ENCODE measurements around the gene ACTN3. TPM values are rescaled to one million over a fixed set of nuclear protein-coding genes. Genes with fewer than 3 reads are reported as not detected.

Gene ACTN3
- 1 to 10 TPM in 1 of 2 donors, under 1 TPM in 1; 0.58 to 3.0 TPM for total RNA-seq

DNA sequence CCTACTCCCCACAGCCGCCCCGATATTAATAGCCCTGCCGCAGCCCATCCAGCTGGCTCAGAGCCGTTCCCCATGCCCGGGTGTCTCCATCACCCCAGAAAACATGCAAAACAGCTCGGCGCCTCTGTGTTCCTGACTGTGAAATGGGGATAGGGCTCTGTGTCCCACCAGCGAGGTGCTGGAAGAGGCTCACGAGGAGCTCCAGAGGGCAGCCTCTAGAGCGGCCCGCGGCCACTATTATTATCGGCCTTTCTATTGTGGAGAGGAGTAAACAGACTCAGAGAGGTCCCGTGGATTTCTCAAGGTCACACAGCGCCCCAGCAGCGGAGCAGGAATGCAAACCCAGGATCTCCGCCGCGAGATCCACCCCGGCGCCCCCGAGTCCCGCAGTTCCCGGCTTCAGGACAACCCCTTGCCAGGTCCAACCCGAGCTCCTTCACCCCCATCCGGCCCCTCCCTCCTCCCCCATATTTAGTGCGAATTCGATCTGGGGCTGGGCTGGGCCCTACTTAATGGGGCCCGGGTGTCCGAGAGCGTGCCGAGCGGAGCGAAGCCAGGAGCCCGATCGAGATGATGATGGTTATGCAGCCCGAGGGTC, at the start of gene ACTN3:
TSS of gene ACTN3 (plus strand) at position 536 of the 598 bp plus-strand sequence. CDS start at position 571, 35 bp downstream.
- Mint-ChIP-seq H3K4me1 (peaks cover 30% of the 10 kb centered on the region), H3K36me3 (ENCODE audit: low read depth) (peaks cover 22% of the 10 kb centered on the region), H3K27me3 (no peaks in the 10 kb centered on the region), H3K9me3 (no peaks in the 10 kb centered on the region), H3K4me3 (peak within 1 kb of the TSS; percentile 95), H3K27ac (peak within 1 kb of the TSS; percentile 81)
- ATAC-seq (replicated peaks), result peak; percentile 11

DNA sequence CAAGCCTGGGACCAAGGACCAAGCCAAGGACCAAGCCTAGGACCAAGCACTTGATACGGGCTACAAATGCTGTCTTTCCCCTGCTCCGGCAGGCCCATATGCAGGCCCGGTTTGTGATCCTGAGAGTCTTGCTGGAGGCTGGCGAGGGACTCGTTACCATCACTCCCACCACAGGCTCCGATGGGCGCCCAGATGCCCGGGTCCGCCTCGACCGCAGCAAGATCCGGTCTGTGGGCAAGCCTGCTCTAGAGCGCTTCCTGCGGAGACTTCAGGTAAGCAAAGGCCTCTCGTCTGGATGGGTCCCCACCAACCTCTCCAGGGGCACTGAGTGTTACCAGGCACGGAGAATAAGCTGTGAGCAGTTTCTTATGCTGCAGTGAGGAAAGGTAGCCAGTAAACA, 49.5 kb upstream of the ACTN3 start:
- peaks cover 61% of the 10 kb centered on the region for H3K36me3 Mint-ChIP-seq (ENCODE audit: low read depth)
- H3K9me3 Mint-ChIP-seq, result no peaks in the 10 kb centered on the region
- no peak for ATAC-seq (replicated peaks)
- H3K4me3 Mint-ChIP-seq, result no peak overlapping the region
- no peak overlapping the region for H3K27ac Mint-ChIP-seq
- H3K27me3 Mint-ChIP-seq, result no peaks in the 10 kb centered on the region
- no peaks in the 10 kb centered on the region for H3K4me1 Mint-ChIP-seq

DNA sequence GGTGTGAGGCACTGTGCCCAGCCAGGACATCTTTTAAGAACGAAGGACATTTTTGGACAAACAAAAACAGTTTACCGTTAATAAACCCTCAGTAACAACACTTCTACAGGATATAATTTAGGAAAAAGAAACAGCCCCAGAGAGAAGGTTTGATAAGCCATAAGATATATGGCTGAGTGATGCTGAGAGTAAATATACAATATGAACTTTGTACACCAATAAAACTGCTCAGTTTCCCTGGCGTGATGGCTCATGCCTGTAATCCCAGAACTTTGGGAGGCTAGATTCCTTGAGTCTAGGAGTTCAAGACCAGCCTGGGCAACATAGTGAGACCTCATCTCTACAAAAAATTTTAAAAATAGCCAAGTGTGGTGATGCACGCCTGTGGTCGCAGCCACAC, 48.2 kb upstream of the ACTN3 start:
- Mint-ChIP-seq H3K9me3 (no peaks in the 10 kb centered on the region), H3K4me1 (no peaks in the 10 kb centered on the region), H3K36me3 (ENCODE audit: low read depth) (peaks cover 58% of the 10 kb centered on the region), H3K27ac (no peak overlapping the region), H3K27me3 (no peaks in the 10 kb centered on the region), H3K4me3 (no peak overlapping the region)
- no peak for ATAC-seq (replicated peaks)

DNA sequence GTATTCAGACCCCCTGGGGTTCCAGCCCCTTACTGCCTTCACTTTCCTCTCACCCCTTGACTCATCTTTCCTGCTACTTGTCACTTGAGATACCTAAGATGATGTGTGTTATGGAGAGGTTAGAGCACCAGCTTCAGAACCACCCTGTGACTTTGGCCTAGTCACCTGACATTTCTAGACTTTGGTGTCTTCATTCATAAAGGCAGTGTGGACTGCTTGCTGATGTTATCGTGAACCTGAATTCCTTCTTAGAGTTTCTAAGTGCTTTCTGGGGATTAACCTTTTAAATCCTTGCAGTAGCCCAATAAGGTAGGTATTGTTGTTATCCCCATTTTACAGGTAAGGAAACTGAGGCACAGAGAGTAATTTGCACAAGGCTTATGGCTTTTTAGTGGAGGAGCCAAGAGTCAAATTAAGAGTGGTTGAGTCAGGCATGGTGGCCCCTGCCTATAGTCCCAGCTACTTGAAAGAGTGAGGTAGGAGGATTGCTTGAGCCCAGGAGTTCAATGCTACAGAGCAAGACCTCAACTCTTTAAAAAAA, 41.4 kb upstream of the ACTN3 start:
- Mint-ChIP-seq H3K36me3 (ENCODE audit: low read depth) (peaks cover 55% of the 10 kb centered on the region), H3K4me1 (no peaks in the 10 kb centered on the region), H3K27ac (no peak overlapping the region), H3K27me3 (no peaks in the 10 kb centered on the region), H3K9me3 (no peaks in the 10 kb centered on the region), H3K4me3 (no peak overlapping the region)
- no peak for ATAC-seq (replicated peaks)

DNA sequence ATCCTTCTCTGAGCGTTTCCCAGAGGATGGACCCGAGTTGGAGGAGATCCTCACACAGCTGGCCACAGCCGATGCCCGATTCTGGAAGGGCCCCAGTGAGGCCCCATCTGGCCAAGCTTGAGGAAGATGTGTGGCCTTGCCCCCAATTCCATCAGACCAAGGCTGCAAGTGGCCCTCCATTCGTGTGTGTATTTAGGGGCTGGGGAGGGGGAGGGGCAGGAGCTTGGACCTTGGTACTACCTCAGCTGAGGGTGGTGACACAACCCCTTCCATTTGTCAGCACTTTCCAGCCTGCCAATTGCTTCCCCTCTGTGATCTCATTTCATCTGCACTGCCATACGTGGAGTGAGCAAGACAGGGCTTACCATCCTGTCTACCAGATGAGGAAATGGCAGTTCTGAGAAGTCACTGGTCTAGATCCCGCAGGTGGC, 37.6 kb upstream of the ACTN3 start:
- no peaks in the 10 kb centered on the region for H3K4me1 Mint-ChIP-seq
- no peaks in the 10 kb centered on the region for H3K27me3 Mint-ChIP-seq
- peak; percentile 33 for ATAC-seq (replicated peaks)
- H3K27ac Mint-ChIP-seq, result no peak overlapping the region
- H3K36me3 Mint-ChIP-seq (ENCODE audit: low read depth), result peaks cover 36% of the 10 kb centered on the region
- H3K9me3 Mint-ChIP-seq, result no peaks in the 10 kb centered on the region
- H3K4me3 Mint-ChIP-seq, result no peak overlapping the region

DNA sequence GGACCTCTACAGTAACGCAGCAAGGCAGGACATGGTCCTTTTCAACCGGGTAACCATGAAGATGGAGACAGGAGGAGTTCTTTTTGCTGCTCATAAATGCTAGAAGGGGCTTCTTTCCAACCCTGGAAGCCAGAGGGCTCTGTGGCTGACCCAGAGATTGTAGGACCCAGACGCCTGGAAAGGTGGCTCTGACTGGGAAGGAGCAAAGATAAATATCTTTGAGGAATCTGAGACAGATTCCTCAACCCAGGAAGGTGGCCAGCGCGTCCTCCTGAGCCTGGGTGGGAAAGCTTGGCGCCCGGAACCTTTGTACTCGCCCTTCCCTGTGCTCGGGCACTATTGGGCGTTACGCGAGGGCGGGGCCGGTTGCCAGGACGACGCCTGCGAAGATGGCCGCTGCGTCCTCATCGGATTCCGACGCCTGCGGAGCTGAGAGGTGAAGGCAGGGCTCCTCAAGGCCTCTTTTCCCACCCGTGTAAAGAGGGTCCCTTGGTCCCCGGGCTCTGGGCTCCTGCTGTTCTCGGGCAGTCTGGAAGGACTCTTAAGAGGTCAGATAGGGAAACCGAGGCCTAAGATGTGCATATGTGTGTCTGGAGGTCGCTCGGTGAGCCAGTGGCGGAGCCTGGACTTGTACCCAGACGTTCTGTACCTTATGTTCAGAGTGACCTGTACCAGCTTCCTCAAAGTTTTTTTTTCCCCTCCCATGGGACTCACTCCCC, 36.3 kb upstream of the ACTN3 start, which contains the start of gene BBS1:
TSS of gene BBS1 (plus strand) at position 365 of the 719 bp plus-strand sequence. CDS start at position 390, 25 bp downstream.
- peak; percentile 98 for ATAC-seq (replicated peaks)
- Mint-ChIP-seq H3K27me3 (no peaks in the 10 kb centered on the region), H3K4me3 (peak within 1 kb of the TSS; percentile 91), H3K27ac (peak within 1 kb of the TSS; percentile 79), H3K4me1 (no peaks in the 10 kb centered on the region), H3K9me3 (no peaks in the 10 kb centered on the region), H3K36me3 (ENCODE audit: low read depth) (peaks cover 28% of the 10 kb centered on the region)

DNA sequence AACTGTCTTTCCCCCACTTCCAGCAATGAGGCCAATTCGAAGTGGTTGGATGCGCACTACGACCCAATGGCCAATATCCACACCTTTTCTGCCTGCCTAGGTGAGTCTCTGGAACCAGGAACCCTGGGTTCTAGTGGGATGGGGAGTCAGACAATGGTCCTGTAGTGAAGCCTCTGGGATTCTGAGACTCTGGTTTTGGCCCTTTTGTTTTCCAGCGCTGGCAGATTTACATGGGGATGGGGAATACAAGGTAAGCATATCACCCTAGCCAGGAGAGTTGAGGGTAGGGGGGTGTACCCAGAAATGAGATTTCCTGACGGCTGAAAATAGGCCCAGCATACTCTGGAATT, 35.7 kb upstream of the ACTN3 start:
- no peaks in the 10 kb centered on the region for H3K9me3 Mint-ChIP-seq
- H3K27me3 Mint-ChIP-seq, result no peaks in the 10 kb centered on the region
- no peaks in the 10 kb centered on the region for H3K4me1 Mint-ChIP-seq
- no peak for ATAC-seq (replicated peaks)
- H3K27ac Mint-ChIP-seq, result peak overlapping the region; percentile 79
- H3K4me3 Mint-ChIP-seq, result peak overlapping the region; percentile 91
- peaks cover 29% of the 10 kb centered on the region for H3K36me3 Mint-ChIP-seq (ENCODE audit: low read depth)

DNA sequence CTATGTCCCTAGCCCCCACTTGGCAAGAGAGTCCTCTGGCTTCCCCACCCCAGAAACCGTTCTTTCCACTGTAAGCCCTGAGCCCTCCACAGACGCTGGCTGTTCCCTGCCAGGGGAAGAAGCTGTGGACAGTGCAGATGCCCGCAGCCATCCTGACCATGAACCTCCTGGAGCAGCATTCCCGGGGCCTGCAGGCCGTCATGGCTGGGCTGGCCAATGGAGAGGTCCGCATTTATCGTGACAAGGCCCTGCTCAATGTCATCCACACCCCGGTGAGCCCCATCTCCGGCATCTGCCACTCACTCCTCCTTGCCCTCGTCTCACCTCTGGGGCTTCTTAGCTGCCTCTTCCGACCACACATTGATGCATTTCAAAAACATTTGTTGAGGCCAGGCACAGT, 23.1 kb upstream of the ACTN3 start:
- H3K4me1 Mint-ChIP-seq, result no peaks in the 10 kb centered on the region
- no peaks in the 10 kb centered on the region for H3K27me3 Mint-ChIP-seq
- no peaks in the 10 kb centered on the region for H3K9me3 Mint-ChIP-seq
- H3K27ac Mint-ChIP-seq, result no peak overlapping the region
- H3K4me3 Mint-ChIP-seq, result no peak overlapping the region
- no peak for ATAC-seq (replicated peaks)
- peaks cover 57% of the 10 kb centered on the region for H3K36me3 Mint-ChIP-seq (ENCODE audit: low read depth)

DNA sequence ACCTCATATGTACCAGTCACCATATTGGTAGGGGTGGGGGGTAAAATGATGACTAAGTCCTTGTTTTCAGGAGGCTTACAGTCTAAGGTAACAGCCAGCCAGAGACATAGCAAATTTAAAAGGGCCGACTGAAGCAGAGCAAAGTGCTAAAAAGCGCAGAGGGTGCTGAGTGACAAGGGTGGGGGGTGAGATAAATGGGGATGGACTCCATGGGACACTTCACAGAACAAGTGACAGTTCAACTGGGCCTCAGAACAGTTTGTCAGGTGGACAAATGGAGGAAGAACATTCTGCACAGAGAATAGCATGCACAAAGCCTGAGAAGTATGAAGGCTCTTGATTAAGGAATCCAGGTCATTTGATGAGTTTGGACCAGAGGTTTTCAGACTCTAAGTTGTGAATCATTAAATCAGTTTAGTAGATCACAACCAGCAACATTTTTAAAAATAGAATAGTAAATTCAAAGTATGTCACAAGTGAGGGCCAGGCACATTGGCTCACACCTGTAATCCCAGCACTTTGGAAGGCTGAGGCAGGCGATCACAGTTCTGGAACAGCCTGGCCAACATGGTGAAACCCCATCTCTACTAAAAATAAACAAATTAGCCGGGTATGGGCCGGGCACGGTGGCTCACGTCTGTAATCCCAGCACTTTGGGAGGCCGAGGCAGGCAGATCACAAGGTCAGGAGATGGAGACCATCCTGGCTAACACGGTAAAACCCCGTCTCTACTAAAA, 22.2 kb upstream of the ACTN3 start:
- ATAC-seq (replicated peaks), result no peak
- Mint-ChIP-seq H3K9me3 (no peaks in the 10 kb centered on the region), H3K27ac (no peak overlapping the region), H3K36me3 (ENCODE audit: low read depth) (peaks cover 60% of the 10 kb centered on the region), H3K4me1 (no peaks in the 10 kb centered on the region), H3K27me3 (no peaks in the 10 kb centered on the region), H3K4me3 (no peak overlapping the region)

DNA sequence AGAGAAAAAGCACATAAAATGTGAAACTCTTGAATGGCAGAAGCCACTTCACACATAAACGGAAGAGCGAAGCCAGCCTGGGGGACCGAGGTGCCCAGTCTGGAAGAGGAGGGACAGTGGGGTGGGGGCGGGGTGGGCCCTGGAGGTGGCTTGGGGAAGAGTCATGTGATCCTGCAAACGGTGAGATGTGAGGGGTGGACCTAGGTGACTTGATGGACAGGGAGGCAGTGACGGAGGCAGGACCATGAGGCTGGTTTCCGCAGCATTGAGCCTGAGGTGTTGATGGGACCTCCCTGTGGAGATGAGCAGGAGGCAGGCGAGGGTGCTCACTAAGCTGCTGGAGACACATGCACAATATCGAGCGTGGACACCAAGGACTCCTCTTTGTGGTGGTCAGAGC, 17.6 kb upstream of the ACTN3 start:
- ATAC-seq (replicated peaks), result no peak
- H3K4me1 Mint-ChIP-seq, result peaks cover 6% of the 10 kb centered on the region
- H3K9me3 Mint-ChIP-seq, result no peaks in the 10 kb centered on the region
- no peaks in the 10 kb centered on the region for H3K27me3 Mint-ChIP-seq
- H3K27ac Mint-ChIP-seq, result no peak overlapping the region
- no peak overlapping the region for H3K4me3 Mint-ChIP-seq
- peaks cover 27% of the 10 kb centered on the region for H3K36me3 Mint-ChIP-seq (ENCODE audit: low read depth)

DNA sequence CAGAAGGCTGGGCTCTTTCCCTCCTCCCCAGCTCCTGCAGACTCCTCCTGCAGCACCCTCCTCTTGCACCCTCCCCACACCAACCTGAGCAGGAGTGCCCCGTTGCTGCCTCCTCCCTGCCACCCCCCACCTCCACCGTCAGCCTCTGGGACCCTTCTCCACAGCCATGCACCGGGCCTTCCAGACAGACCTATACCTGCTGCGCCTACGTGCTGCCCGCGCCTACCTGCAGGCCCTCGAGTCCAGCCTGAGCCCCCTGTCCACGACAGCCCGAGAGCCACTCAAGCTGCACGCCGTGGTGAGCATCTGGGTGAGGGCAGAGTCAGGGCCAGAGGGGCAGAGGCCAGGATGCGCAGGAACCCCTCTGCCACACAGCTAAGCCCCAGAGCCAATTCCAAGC, 17.0 kb upstream of the ACTN3 start:
- no peaks in the 10 kb centered on the region for H3K9me3 Mint-ChIP-seq
- no peak overlapping the region for H3K27ac Mint-ChIP-seq
- no peak overlapping the region for H3K4me3 Mint-ChIP-seq
- no peaks in the 10 kb centered on the region for H3K27me3 Mint-ChIP-seq
- peaks cover 28% of the 10 kb centered on the region for H3K36me3 Mint-ChIP-seq (ENCODE audit: low read depth)
- no peak for ATAC-seq (replicated peaks)
- H3K4me1 Mint-ChIP-seq, result peaks cover 6% of the 10 kb centered on the region

DNA sequence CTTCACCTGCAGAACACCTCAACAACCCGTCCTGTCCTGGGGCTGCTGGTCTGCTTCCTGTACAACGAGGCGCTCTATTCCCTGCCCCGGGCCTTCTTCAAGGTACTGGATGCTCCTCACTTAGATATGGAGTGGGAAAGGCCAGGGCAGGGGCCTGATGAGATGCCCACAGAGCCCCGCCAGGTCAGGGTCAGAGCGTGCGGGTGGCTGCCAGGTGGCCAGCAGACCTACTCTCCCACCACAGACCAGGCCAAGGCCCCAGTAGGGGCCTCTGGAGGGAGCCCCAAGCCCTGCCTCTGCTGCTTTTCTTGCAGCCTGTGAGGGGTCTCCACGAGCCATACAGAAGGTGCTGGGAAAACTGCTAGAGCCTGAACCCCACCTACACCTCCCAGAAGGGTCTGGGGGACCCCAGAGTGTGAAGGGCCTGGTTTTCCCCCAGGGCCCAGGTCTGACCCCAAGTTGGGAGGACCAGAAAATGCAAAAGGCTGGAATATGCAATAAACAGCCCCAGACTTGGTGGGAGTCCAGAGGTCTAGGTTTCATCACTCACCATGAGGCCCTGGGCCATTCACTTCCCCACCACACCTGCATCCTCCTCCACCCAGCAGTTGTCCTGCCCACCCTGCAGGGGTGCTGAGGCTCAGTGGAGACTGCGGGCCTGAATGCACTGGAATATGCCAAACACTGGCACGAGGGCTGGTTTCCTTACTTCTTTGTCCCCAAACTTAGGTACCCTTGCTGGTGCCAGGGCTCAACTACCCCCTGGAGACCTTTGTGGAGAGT, 15.6 kb upstream of the ACTN3 start:
- H3K9me3 Mint-ChIP-seq, result no peaks in the 10 kb centered on the region
- no peak overlapping the region for H3K4me3 Mint-ChIP-seq
- no peak overlapping the region for H3K27ac Mint-ChIP-seq
- ATAC-seq (replicated peaks), result no peak
- peaks cover 6% of the 10 kb centered on the region for H3K4me1 Mint-ChIP-seq
- H3K36me3 Mint-ChIP-seq (ENCODE audit: low read depth), result peaks cover 35% of the 10 kb centered on the region
- H3K27me3 Mint-ChIP-seq, result no peaks in the 10 kb centered on the region

DNA sequence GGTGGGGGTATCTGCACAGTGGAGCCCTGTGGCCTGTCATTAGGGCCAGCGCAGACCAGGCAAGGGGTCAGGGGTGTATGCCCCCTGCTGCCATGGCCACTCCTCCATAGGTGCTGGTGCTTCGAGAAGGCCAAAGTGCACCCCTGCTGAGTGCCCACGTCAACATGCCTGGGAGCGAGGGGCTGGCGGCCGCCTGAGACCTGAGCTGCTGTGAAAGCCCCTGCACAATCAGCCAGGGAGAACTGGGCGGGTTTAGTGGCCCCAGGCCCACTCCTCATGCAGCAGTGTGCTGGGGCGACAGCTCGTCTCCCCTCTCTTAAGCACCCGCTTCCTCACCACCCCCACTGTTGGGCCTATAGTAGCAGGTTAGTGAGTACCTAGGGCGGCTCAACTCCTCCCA, 14.9 kb upstream of the ACTN3 start:
- H3K4me3 Mint-ChIP-seq, result no peak overlapping the region
- no peak overlapping the region for H3K27ac Mint-ChIP-seq
- no peaks in the 10 kb centered on the region for H3K9me3 Mint-ChIP-seq
- peaks cover 40% of the 10 kb centered on the region for H3K36me3 Mint-ChIP-seq (ENCODE audit: low read depth)
- peaks cover 6% of the 10 kb centered on the region for H3K4me1 Mint-ChIP-seq
- ATAC-seq (replicated peaks), result no peak
- H3K27me3 Mint-ChIP-seq, result no peaks in the 10 kb centered on the region

DNA sequence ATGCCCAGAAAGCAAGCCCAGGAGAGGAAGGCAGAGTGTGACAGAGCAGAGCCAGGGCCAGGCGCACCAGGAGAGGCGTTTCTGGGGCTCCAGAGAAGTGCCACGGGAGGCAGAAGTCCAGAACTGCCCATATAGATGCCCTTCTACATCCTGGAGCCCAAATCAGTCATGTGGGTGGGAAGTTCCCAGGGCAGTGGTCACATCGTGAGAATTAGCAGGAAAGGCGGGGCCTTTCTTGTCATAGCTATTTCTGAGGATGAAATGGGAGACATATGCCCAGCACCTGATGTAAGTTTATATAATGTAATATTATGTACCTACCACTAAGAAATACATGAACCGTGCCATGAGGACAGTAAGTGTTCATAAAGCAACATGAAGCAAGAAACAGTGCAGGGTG, 13.9 kb upstream of the ACTN3 start:
- Mint-ChIP-seq H3K4me1 (peaks cover 6% of the 10 kb centered on the region), H3K4me3 (no peak overlapping the region), H3K36me3 (ENCODE audit: low read depth) (peaks cover 46% of the 10 kb centered on the region), H3K9me3 (no peaks in the 10 kb centered on the region), H3K27ac (no peak overlapping the region), H3K27me3 (no peaks in the 10 kb centered on the region)
- no peak for ATAC-seq (replicated peaks)

All from activated T-helper 17 cell treated with anti-CD3 and anti-CD28 coated beads, Interleukin-2, amount 50 U/mL, for 72 hours (primary cell).